Breast epithelium (tissue), 3 donors: ENCODE measurements around the gene FBXO33.

Experiments
- CTCF ChIP-seq, 3 donors: fragments of 450-650 bp; IDR thresholded peaks; one replicate each; pipeline ENCODE4 v1.5.1; 2016 to 2017; ENCODE audit warnings: antibody characterized with exemption in 3 of 3, mild to moderate bottlenecking in 3 of 3, moderate library complexity in 3 of 3
- POLR2A ChIP-seq: fragments of 450-650 bp; IDR thresholded peaks from one replicate; pipeline ENCODE4 v1.6.1; 2016; ENCODE audit warnings: antibody characterized with exemption, mild to moderate bottlenecking, moderate library complexity
- POLR2AphosphoS5 ChIP-seq, 3 donors: sonication (generic); formaldehyde crosslinking; IDR thresholded peaks; one replicate each; pipeline ENCODE4 v1.6.1; 2017; ENCODE audit warnings: antibody characterized with exemption in 3 of 3

GRCh38 chr14:39474416-39474911 is 42.2 kb upstream of the FBXO33 start:
- no peak for TF ChIP-seq CTCF (IDR thresholded peaks at IDR 0.05)
- TF ChIP-seq POLR2A: no peak
- no peak for TF ChIP-seq POLR2AphosphoS5 (IDR thresholded peaks at IDR 0.05)
